PC-3 (cell line): Measurements from ENCODE around the gene LUC7L2. TPM values are rescaled to one million over a fixed set of nuclear protein-coding genes. Genes with fewer than 3 reads are reported as not detected.

Experiments
- ATAC-seq: fragments of 200-7000 bp; cut with Tn5 transposase; 2 replicates; pipeline ENCODE4 v1.9.1; 2020; ENCODE audit warnings: mild to moderate bottlenecking, moderate library complexity
- BruUV-seq: library from RNA; stranded (reverse); fragments of 400-500 nt; replicated peaks from 2 replicates; lab custom pipeline; 2021; lab: Mats Ljungman, UMichigan
- CTCF ChIA-PET: fragments of 300-600 bp; sonication (Branson Sonifier 250); formaldehyde crosslinking; loops from one replicate; lab custom pipeline; 2022; ENCODE audit warnings: antibody characterized with exemption; lab: Charles Lee
- POLR2A ChIA-PET: fragments of 300-600 bp; sonication (Branson Sonifier 250); formaldehyde crosslinking; loops from one replicate; lab custom pipeline; 2022; ENCODE audit warnings: antibody characterized with exemption; ENCODE audit not compliant: unreplicated experiment; lab: Charles Lee
- DNase-seq: peaks from one replicate; pipeline ENCODE4 v3.0.0-alpha.2; 2015
- H2AFZ ChIP-seq: fragments of 300-600 bp; sonication (generic); 2 replicates; pipeline ENCODE4 v1.6.0; 2016; ENCODE audit warnings: antibody characterized with exemption, low read length
- H3F3A ChIP-seq: fragments of 300-600 bp; sonication (generic); one replicate; pipeline ENCODE4 v1.6.0; 2017; ENCODE audit warnings: antibody characterized with exemption, low read length, control low read depth, mild to moderate bottlenecking; ENCODE audit not compliant: unreplicated experiment
- H3K27ac ChIP-seq: fragments of 300-600 bp; sonication (generic); 2 replicates; pipeline ENCODE4 v1.5.1; 2016; ENCODE audit warnings: mild to moderate bottlenecking, low read length
- H3K27me3 ChIP-seq: fragments of 300-600 bp; sonication (generic); 2 replicates; pipeline ENCODE4 v1.6.1; 2016; ENCODE audit warnings: low read length, mixed read lengths
- H3K36me3 ChIP-seq: fragments of 300-600 bp; sonication (generic); 2 replicates; pipeline ENCODE4 v1.6.1; 2016; ENCODE audit warnings: low read depth, mixed run types, low read length, mixed read lengths
- H3K4me1 ChIP-seq: fragments of 300-600 bp; sonication (generic); 2 replicates; pipeline ENCODE4 v1.5.1; 2016; ENCODE audit warnings: low read length; ENCODE audit not compliant: insufficient read depth
- H3K4me2 ChIP-seq: fragments of 300-600 bp; sonication (generic); 2 replicates; pipeline ENCODE4 v1.6.0; 2016; ENCODE audit warnings: low read length
- H3K4me3 ChIP-seq: fragments of 300-600 bp; sonication (generic); 2 replicates; pipeline ENCODE4 v1.5.1; 2016; ENCODE audit warnings: mild to moderate bottlenecking, low read length, mixed read lengths
- H3K79me2 ChIP-seq: fragments of 300-600 bp; sonication (generic); 2 replicates; pipeline ENCODE4 v1.6.1; 2017; ENCODE audit warnings: low read length, mixed read lengths
- H3K9ac ChIP-seq: fragments of 300-600 bp; sonication (generic); 2 replicates; pipeline ENCODE4 v1.6.0; 2016; ENCODE audit warnings: mild to moderate bottlenecking, low read length
- H3K9me2 ChIP-seq: fragments of 300-600 bp; sonication (generic); replicated peaks from 2 replicates; pipeline ENCODE4 v1.6.1; 2016; ENCODE audit warnings: mixed run types, low read length, mixed read lengths
- H3K9me3 ChIP-seq: fragments of 300-600 bp; sonication (generic); 2 replicates; pipeline ENCODE4 v1.6.1; 2016; ENCODE audit warnings: low read length, mixed read lengths
- H4K20me1 ChIP-seq: fragments of 300-600 bp; sonication (generic); 2 replicates; pipeline ENCODE4 v1.6.1; 2016; ENCODE audit warnings: low read length, mixed read lengths
- CTCF ChIP-seq: fragments of 300-600 bp; sonication (generic); conservative IDR thresholded peaks from 2 replicates; pipeline ENCODE4 v1.5.1; 2017; ENCODE audit warnings: antibody characterized with exemption, low read depth, mild to moderate bottlenecking, low read length
- EZH2 ChIP-seq: fragments of 300-600 bp; sonication (generic); IDR thresholded peaks from one replicate; pipeline ENCODE4 v1.6.1; 2017; ENCODE audit warnings: antibody characterized with exemption, mild to moderate bottlenecking, low read length; ENCODE audit not compliant: unreplicated experiment
- EZH2phosphoT487 ChIP-seq: fragments of 300-600 bp; sonication (generic); IDR thresholded peaks from 2 replicates; pipeline ENCODE4 v1.6.1; 2018; ENCODE audit warnings: mild to moderate bottlenecking, antibody characterized with exemption, low read length, borderline replicate concordance
- intact Hi-C: fragments of 100-400 bp; cut with micrococcal nuclease; formaldehyde crosslinking; loops from 2 replicates; pipeline ENCODE4 v1.9.0; 2023
- total RNA-seq: library from RNA; depleted of rRNA; stranded (reverse); fragments of >200 nt; gene quantifications from 2 replicates; pipeline ENCODE4 v1.2.3, GENCODE V29; 2014

The LUC7L2 gene
- total RNA-seq, 1 experiment from 2014 or later, result 67.4 TPM

- intact Hi-C loops, result no loop called here
- no peaks in the 10 kb centered on the region for H3K27me3 ChIP-seq
- H3K9me2 ChIP-seq, result no peaks in the 10 kb centered on the region
- ChIA-PET CTCF (no interaction called here), POLR2A (no interaction called here)
- no peak overlapping the region for H3K4me2 ChIP-seq
- DNase-seq (no peak), ATAC-seq (no peak)
- peaks cover 17% of the 10 kb centered on the region for H3K36me3 ChIP-seq
- H3F3A ChIP-seq, result no peaks in the 10 kb centered on the region
- no peak overlapping the region for H3K4me3 ChIP-seq
- H3K4me1 ChIP-seq, result no peaks in the 10 kb centered on the region
- no peak for TF ChIP-seq EZH2
- TF ChIP-seq CTCF, result no peak
- no peak for TF ChIP-seq EZH2phosphoT487
- H3K79me2 ChIP-seq, result peaks cover 65% of the 10 kb centered on the region
- no peak overlapping the region for H3K27ac ChIP-seq
- no TSS peak for BruUV-seq
- H2AFZ ChIP-seq, result no peak overlapping the region
- no peaks in the 10 kb centered on the region; the same call in 1 of the 2 replicates for H4K20me1 ChIP-seq
- no peaks in the 10 kb centered on the region for H3K9me3 ChIP-seq
- H3K9ac ChIP-seq, result no peak overlapping the region
These were observed 27.9 kb downstream of the LUC7L2 start for GRCh38 chr7:139387594-139387993.

GRCh38 chr7:139389091-139389490, 29.4 kb downstream of the LUC7L2 start:
- peaks cover 72% of the 10 kb centered on the region for H3K79me2 ChIP-seq
- no peaks in the 10 kb centered on the region for H3K9me2 ChIP-seq

More at GRCh38 chr7:139389091-139389490, 29.4 kb downstream of the LUC7L2 start:
- intact Hi-C loops, result no loop called here
- Histone ChIP-seq H3K9ac (no peak overlapping the region), H3F3A (no peaks in the 10 kb centered on the region), H3K4me2 (no peak overlapping the region), H3K9me3 (no peaks in the 10 kb centered on the region), H3K4me1 (no peaks in the 10 kb centered on the region), H3K4me3 (no peak overlapping the region), H3K27me3 (no peaks in the 10 kb centered on the region), H3K36me3 (peaks cover 17% of the 10 kb centered on the region), H4K20me1 (no peaks in the 10 kb centered on the region; the same call in 1 of the 2 replicates), H3K27ac (no peak overlapping the region), H2AFZ (no peak overlapping the region)
- ATAC-seq, result no peak
- TF ChIP-seq CTCF, result no peak
- TF ChIP-seq EZH2, result no peak
- no peak for TF ChIP-seq EZH2phosphoT487
- POLR2A ChIA-PET, result no interaction called here
- CTCF ChIA-PET, result no interaction called here
- no peak for DNase-seq
- no TSS peak for BruUV-seq
